ENCODE data around the gene RHNO1.

- no peak for TF ChIP-seq CTCF (IDR thresholded peaks at IDR 0.05; ENCODE audit: low read length)
- no peak for TF ChIP-seq EZH2 (optimal IDR thresholded peaks at IDR 0.05; ENCODE audit: low read depth, low read length)
Observed at GRCh38 chr12:2934371-2934770, 57.3 kb downstream of the RHNO1 start.
